ENCODE results near the gene DGKB. TPM values are rescaled to one million over a fixed set of nuclear protein-coding genes. Genes with fewer than 3 reads are reported as not detected.

The DGKB gene
- total RNA-seq, 4 donors from 2014 or later: 0.40 to 3.8 (median 0.82) TPM; not detected in 1

DNA sequence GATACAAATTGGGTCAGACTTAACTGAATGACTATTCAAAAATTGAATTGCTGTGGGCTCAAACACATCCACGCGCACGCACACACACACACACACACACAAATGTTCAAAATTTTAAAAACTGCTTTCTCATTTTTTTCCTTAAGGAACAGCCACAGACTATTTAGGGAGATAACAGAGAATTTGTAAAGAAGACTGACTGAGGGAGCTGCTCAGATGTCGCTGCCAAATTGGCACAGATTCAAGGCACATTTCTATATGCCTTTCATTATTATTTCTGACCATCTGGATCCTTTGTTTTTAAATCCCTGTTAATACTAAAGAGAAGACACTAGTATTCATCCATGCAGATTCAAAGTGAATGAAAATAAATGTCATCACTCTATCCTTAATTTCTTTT is 154.8 kb downstream of the DGKB start:
- intact Hi-C loops (cut with DNase I; ENCODE audit: low total_unique reads): no loop called here
- H3K4me1 ChIP-seq: no peaks in the 10 kb centered on the region
- no peak overlapping the region for H3K4me3 ChIP-seq
- H3K27me3 ChIP-seq: no peaks in the 10 kb centered on the region
- DNase-seq: no peak
- in situ Hi-C loops (cut with MboI; ENCODE audit: low pct_ligation_motif_present in 1 of 4, low pct_unique_long_range_greater_than_20kb in 1 of 4, low sequenced_read_pairs in 3 of 4): no loop called here
- TF ChIP-seq POLR2A (IDR thresholded peaks at IDR 0.05) (no peak), POLR2AphosphoS5 (IDR thresholded peaks at IDR 0.05) (no peak), EP300 (IDR thresholded peaks at IDR 0.05; ENCODE audit: low read depth) (no peak)
- TF ChIP-seq, protein P1, sequence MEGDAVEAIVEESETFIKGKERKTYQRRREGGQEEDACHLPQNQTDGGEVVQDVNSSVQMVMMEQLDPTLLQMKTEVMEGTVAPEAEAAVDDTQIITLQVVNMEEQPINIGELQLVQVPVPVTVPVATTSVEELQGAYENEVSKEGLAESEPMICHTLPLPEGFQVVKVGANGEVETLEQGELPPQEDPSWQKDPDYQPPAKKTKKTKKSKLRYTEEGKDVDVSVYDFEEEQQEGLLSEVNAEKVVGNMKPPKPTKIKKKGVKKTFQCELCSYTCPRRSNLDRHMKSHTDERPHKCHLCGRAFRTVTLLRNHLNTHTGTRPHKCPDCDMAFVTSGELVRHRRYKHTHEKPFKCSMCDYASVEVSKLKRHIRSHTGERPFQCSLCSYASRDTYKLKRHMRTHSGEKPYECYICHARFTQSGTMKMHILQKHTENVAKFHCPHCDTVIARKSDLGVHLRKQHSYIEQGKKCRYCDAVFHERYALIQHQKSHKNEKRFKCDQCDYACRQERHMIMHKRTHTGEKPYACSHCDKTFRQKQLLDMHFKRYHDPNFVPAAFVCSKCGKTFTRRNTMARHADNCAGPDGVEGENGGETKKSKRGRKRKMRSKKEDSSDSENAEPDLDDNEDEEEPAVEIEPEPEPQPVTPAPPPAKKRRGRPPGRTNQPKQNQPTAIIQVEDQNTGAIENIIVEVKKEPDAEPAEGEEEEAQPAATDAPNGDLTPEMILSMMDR (IDR thresholded peaks at IDR 0.05): no peak
- WGBS, 2 donors (ENCODE audit: low coverage in 1 of 2): 60 to 73% methylated on average over 1 to 4 of the region's 4 CpGs
- H3K27ac ChIP-seq: no peak overlapping the region
- H3K9me3 ChIP-seq: peaks cover 0 to 3% of the 10 kb centered on the region in 2 donors
- no peaks in the 10 kb centered on the region for H3K36me3 ChIP-seq

DNA sequence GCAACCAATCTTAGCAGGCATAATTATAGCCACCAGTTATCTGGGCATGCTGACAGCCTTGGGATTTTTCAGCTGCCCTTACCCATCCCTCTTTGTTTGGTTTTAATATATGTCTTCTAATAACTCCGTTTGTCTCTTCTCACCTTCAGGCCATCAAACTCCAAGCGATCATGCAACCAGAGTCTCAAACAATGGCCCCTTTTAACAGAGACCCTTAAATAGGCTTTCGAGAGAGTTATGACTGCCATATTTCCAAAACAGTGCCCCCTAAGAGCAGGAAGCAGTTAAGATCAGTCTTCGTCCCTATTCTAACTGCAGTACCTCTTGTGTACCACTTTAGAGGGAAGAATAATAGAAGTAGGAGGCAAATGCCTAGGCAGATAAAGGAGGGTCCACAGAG is 157.5 kb downstream of the DGKB start:
- H3K4me3 ChIP-seq: no peak overlapping the region
- no peak for DNase-seq
- in situ Hi-C loops (cut with MboI; ENCODE audit: low pct_ligation_motif_present in 1 of 4, low pct_unique_long_range_greater_than_20kb in 1 of 4, low sequenced_read_pairs in 3 of 4): no loop called here
- H3K9me3 ChIP-seq: peaks cover 0 to 3% of the 10 kb centered on the region in 2 donors
- intact Hi-C loops (cut with DNase I; ENCODE audit: low total_unique reads): no loop called here
- H3K27ac ChIP-seq: no peak overlapping the region
- no peaks in the 10 kb centered on the region for H3K27me3 ChIP-seq
- H3K4me1 ChIP-seq: no peaks in the 10 kb centered on the region
- TF ChIP-seq POLR2AphosphoS5 (IDR thresholded peaks at IDR 0.05) (no peak), POLR2A (IDR thresholded peaks at IDR 0.05) (no peak), EP300 (IDR thresholded peaks at IDR 0.05; ENCODE audit: low read depth) (no peak)
- TF ChIP-seq, protein P1 (IDR thresholded peaks at IDR 0.05): no peak
- 82% methylated on average over 4 of the region's 4 CpGs for WGBS, 2 donors (ENCODE audit: low coverage in 1 of 2)
- no peaks in the 10 kb centered on the region for H3K36me3 ChIP-seq

DNA sequence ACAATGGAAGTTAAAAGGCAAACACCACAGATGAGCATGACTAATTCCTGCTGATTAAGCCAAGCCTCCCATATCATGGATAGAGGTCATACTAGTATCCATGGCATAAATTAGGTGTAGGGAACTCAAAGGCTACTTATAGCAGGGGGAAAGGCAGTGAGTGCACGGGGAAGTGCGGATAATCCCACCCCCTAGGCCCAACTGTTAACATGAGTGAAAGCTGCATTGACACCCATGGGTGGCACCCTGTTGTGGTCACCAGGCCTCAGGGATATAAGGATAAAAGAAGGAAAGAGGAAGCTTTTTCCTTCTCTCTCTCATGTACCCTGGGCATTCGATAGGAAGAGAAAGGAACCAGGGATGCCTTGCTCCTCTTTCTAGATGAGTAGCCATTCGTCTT is 161.9 kb downstream of the DGKB start:
- in situ Hi-C loops (cut with MboI; ENCODE audit: low pct_ligation_motif_present in 1 of 4, low pct_unique_long_range_greater_than_20kb in 1 of 4, low sequenced_read_pairs in 3 of 4) (no loop called here), intact Hi-C loops (cut with DNase I; ENCODE audit: low total_unique reads) (no loop called here)
- peaks cover 0 to 3% of the 10 kb centered on the region in 2 donors for H3K9me3 ChIP-seq
- no peak for DNase-seq
- no peaks in the 10 kb centered on the region for H3K36me3 ChIP-seq
- no peak overlapping the region for H3K4me3 ChIP-seq
- TF ChIP-seq EP300 (IDR thresholded peaks at IDR 0.05; ENCODE audit: low read depth) (no peak), POLR2AphosphoS5 (IDR thresholded peaks at IDR 0.05) (no peak), POLR2A (IDR thresholded peaks at IDR 0.05) (no peak)
- TF ChIP-seq, protein P1 (IDR thresholded peaks at IDR 0.05): no peak
- H3K27ac ChIP-seq: no peak overlapping the region
- WGBS, 2 donors (ENCODE audit: low coverage in 1 of 2): 92% methylated on average over 4 of the region's 4 CpGs
- H3K4me1 ChIP-seq: no peaks in the 10 kb centered on the region
- H3K27me3 ChIP-seq: no peaks in the 10 kb centered on the region

DNA sequence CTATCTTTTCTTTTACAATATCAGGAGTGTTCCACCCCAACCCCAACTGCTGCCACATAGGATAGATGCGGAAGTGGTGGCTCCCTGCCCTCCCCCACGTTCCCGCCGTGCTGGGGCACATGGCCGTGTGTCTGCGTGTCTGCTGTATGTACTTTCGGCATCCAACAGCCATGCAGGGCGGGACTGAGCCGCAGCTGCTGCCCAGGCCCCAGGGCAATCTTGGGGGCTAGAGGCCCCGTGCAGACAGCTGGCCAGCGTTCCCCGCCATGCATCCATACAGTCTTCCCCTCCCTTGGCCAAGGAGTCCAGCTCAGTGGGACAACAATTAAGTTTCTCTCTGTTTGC is 162.7 kb downstream of the DGKB start:
- H3K36me3 ChIP-seq: no peaks in the 10 kb centered on the region
- no peaks in the 10 kb centered on the region for H3K27me3 ChIP-seq
- no peak for DNase-seq
- intact Hi-C loops (cut with DNase I; ENCODE audit: low total_unique reads): no loop called here
- H3K4me1 ChIP-seq: no peaks in the 10 kb centered on the region
- peaks cover 0 to 3% of the 10 kb centered on the region in 2 donors for H3K9me3 ChIP-seq
- no peak overlapping the region for H3K4me3 ChIP-seq
- WGBS, 2 donors (ENCODE audit: low coverage in 1 of 2): 88 to 96% methylated on average over 11 to 12 of the region's 12 CpGs
- H3K27ac ChIP-seq: no peak overlapping the region
- TF ChIP-seq, protein P1 (IDR thresholded peaks at IDR 0.05): no peak
- TF ChIP-seq POLR2AphosphoS5 (IDR thresholded peaks at IDR 0.05) (no peak), EP300 (IDR thresholded peaks at IDR 0.05; ENCODE audit: low read depth) (no peak), POLR2A (IDR thresholded peaks at IDR 0.05) (no peak)
- in situ Hi-C loops (cut with MboI; ENCODE audit: low pct_ligation_motif_present in 1 of 4, low pct_unique_long_range_greater_than_20kb in 1 of 4, low sequenced_read_pairs in 3 of 4): no loop called here
